Neural cell (in vitro differentiated cells): Measurements from ENCODE around the gene OR51S1. TPM values are rescaled to one million over a fixed set of nuclear protein-coding genes. Genes with fewer than 3 reads are reported as not detected.

Experiments used
- H2AFZ ChIP-seq: fragments of 200-600, 300-800 bp; sonication (generic), shearing (Covaris generic); 2 replicates; pipeline ENCODE4 v1.6.0; 2014; ENCODE audit warnings: low read depth, mild to moderate bottlenecking, antibody characterized with exemption, low read length, moderate library complexity
- H3F3A ChIP-seq: fragments of 200-600 bp; shearing (Covaris generic); 2 replicates; pipeline ENCODE4 v1.6.1; 2016; ENCODE audit warnings: mild to moderate bottlenecking, moderate library complexity, mixed read lengths, antibody characterized with exemption, low read length; ENCODE audit not compliant: insufficient read depth, poor library complexity, severe bottlenecking
- H3K27ac ChIP-seq: fragments of 200-600, 300-800 bp; sonication (generic), shearing (Covaris generic); 2 replicates; pipeline ENCODE4 v1.5.1; 2014; ENCODE audit warnings: mild to moderate bottlenecking, low read length, moderate library complexity
- H3K27me3 ChIP-seq: fragments of 300-800, 200-600 bp; sonication (generic), shearing (Covaris generic); 2 replicates; pipeline ENCODE4 v1.6.0; 2014; ENCODE audit warnings: mild to moderate bottlenecking, low read depth, low read length, moderate library complexity; ENCODE audit not compliant: insufficient read depth
- H3K36me3 ChIP-seq: fragments of 300-800, 200-600 bp; sonication (generic), shearing (Covaris generic); 2 replicates; pipeline ENCODE4 v1.5.1; 2014; ENCODE audit warnings: mild to moderate bottlenecking, antibody characterized with exemption, low read length, moderate library complexity; ENCODE audit not compliant: insufficient read depth
- H3K4me2 ChIP-seq: fragments of 300-800, 200-600 bp; sonication (generic), shearing (Covaris generic); 2 replicates; pipeline ENCODE4 v1.6.0; 2014; ENCODE audit warnings: mild to moderate bottlenecking, low read length
- H3K4me3 ChIP-seq: fragments of 300-800, 200-600 bp; sonication (generic), shearing (Covaris generic); 2 replicates; pipeline ENCODE4 v1.5.1; 2014; ENCODE audit warnings: mild to moderate bottlenecking, low read length, moderate library complexity
- H3K79me2 ChIP-seq: fragments of 200-600 bp; shearing (Covaris generic); replicated peaks from 2 replicates; pipeline ENCODE4 v1.6.0; 2014; ENCODE audit warnings: mild to moderate bottlenecking, low read length, moderate library complexity; ENCODE audit not compliant: insufficient read depth
- H3K9ac ChIP-seq: fragments of 300-800, 200-600 bp; sonication (generic), shearing (Covaris generic); 2 replicates; pipeline ENCODE4 v1.6.1; 2016; ENCODE audit warnings: mild to moderate bottlenecking, low read length, mixed read lengths
- H3K9me2 ChIP-seq: fragments of 200-600 bp; shearing (Covaris generic); 2 replicates; pipeline ENCODE4 v1.6.1; 2016; ENCODE audit warnings: mild to moderate bottlenecking, low read length, mixed read lengths; ENCODE audit not compliant: insufficient read depth
- H3K9me3 ChIP-seq: fragments of 200-600, 300-800 bp; sonication (generic), shearing (Covaris generic); 2 replicates; pipeline ENCODE4 v1.6.1; 2016; ENCODE audit warnings: mild to moderate bottlenecking, mixed run types, low read length, moderate library complexity, mixed read lengths
- H4K20me1 ChIP-seq: fragments of 200-600 bp; shearing (Covaris generic); 2 replicates; pipeline ENCODE4 v1.6.1; 2016; ENCODE audit warnings: mild to moderate bottlenecking, mixed run types; ENCODE audit not compliant: insufficient read depth
- CTCF ChIP-seq: fragments of 450-650 bp; IDR thresholded peaks from 2 replicates; pipeline ENCODE4 v1.5.1; 2014; ENCODE audit warnings: antibody characterized with exemption, mild to moderate bottlenecking, moderate library complexity; ENCODE audit not compliant: poor library complexity, severe bottlenecking
- EP300 ChIP-seq: fragments of 450-650 bp; conservative IDR thresholded peaks from 2 replicates; pipeline ENCODE4 v1.6.1; 2014; ENCODE audit warnings: antibody characterized with exemption, mild to moderate bottlenecking, moderate library complexity; ENCODE audit not compliant: poor library complexity, severe bottlenecking
- EZH2 ChIP-seq: fragments of 200-600, 300-800 bp; shearing (Covaris generic), sonication (generic); IDR thresholded peaks from 2 replicates; pipeline ENCODE4 v1.6.1; 2014; ENCODE audit warnings: antibody characterized with exemption, low read length, borderline replicate concordance, mild to moderate bottlenecking; ENCODE audit not compliant: insufficient read depth, poor library complexity, severe bottlenecking
- MXI1 ChIP-seq: fragments of 450-650 bp; conservative IDR thresholded peaks from 2 replicates; pipeline ENCODE4 v1.6.1; 2014; ENCODE audit warnings: antibody characterized with exemption, mild to moderate bottlenecking; ENCODE audit not compliant: poor library complexity, severe bottlenecking
- POLR2AphosphoS5 ChIP-seq: IDR thresholded peaks from 2 replicates; pipeline ENCODE4 v1.6.1; 2012
- RAD21 ChIP-seq: fragments of 450-650 bp; conservative IDR thresholded peaks from 2 replicates; pipeline ENCODE4 v1.6.1; 2014; ENCODE audit warnings: antibody characterized with exemption, mild to moderate bottlenecking, moderate library complexity
- REST ChIP-seq: IDR thresholded peaks from 2 replicates; pipeline ENCODE4 v1.6.1; 2012; ENCODE audit warnings: borderline replicate concordance
- SMC3 ChIP-seq: fragments of 450-650 bp; conservative IDR thresholded peaks from 2 replicates; pipeline ENCODE4 v1.6.1; 2014; ENCODE audit warnings: antibody characterized with exemption, mild to moderate bottlenecking, moderate library complexity; ENCODE audit not compliant: poor library complexity
- TAF1 ChIP-seq: IDR thresholded peaks from 2 replicates; pipeline ENCODE4 v1.6.1; 2012; ENCODE audit warnings: low read depth
- polyA plus RNA-seq: library from polyadenylated mRNA; depleted of rRNA; stranded (reverse); fragments of >200 nt; gene quantifications from 2 replicates; pipeline ENCODE4 v1.2.3, GENCODE V29; 2014

OR51S1 gene
- polyA plus RNA-seq, 1 donor from 2014 or later: not detected

- no peak overlapping the region for H3K9ac ChIP-seq
- no peaks in the 10 kb centered on the region for H4K20me1 ChIP-seq
- no peak overlapping the region for H3K27ac ChIP-seq
- no peaks in the 10 kb centered on the region for H3K79me2 ChIP-seq
- no peaks in the 10 kb centered on the region for H3K9me2 ChIP-seq
- TF ChIP-seq POLR2AphosphoS5 (no peak), EP300 (no peak), SMC3 (no peak), TAF1 (no peak), EZH2 (no peak), RAD21 (no peak), CTCF (no peak), REST (no peak), MXI1 (no peak)
- no peaks in the 10 kb centered on the region for H3K36me3 ChIP-seq
- H3K27me3 ChIP-seq: no peaks in the 10 kb centered on the region
- no peak overlapping the region for H3K4me3 ChIP-seq
- H3K4me2 ChIP-seq: no peak overlapping the region
- H3K9me3 ChIP-seq: no peaks in the 10 kb centered on the region
- no peak overlapping the region for H2AFZ ChIP-seq
- no peaks in the 10 kb centered on the region for H3F3A ChIP-seq
Measured at GRCh38 chr11:4839851-4840549, 9.0 kb downstream of the OR51S1 start.

GRCh38 chr11:4830909-4831308 is 18.1 kb downstream of the OR51S1 start:
- no peak for TF ChIP-seq CTCF
- no peak for TF ChIP-seq EZH2
- no peak for TF ChIP-seq TAF1
- TF ChIP-seq REST: no peak
- Histone ChIP-seq H3K9ac (no peak overlapping the region), H3K27ac (no peak overlapping the region), H3K4me2 (no peak overlapping the region), H3K36me3 (no peaks in the 10 kb centered on the region), H2AFZ (no peak overlapping the region), H3K9me2 (no peaks in the 10 kb centered on the region), H3F3A (no peaks in the 10 kb centered on the region), H3K27me3 (no peaks in the 10 kb centered on the region), H3K4me3 (no peak overlapping the region), H3K79me2 (no peaks in the 10 kb centered on the region), H4K20me1 (no peaks in the 10 kb centered on the region), H3K9me3 (no peaks in the 10 kb centered on the region)
